Middle frontal gyrus (tissue), 1 donor: ENCODE data around the gene TNNI2.
"Not testable (repeated sequence)": the region's sequence is repeated elsewhere in the genome, so short reads cannot be mapped to it uniquely, and the experiment has no call there.

ENCODE experiments used
- DNase-seq: peaks from one replicate; pipeline ENCODE4 v3.0.0-alpha.2; 2015; ENCODE audit warnings: low spot score; ENCODE audit errors: extremely low spot score

The TNNI2 gene

GRCh38 chr11:1886551-1886950, 47.8 kb downstream of the TNNI2 start:
- DNase-seq, result not testable (repeated sequence)

GRCh38 chr11:1887451-1888346, 48.9 kb downstream of the TNNI2 start:
- no peak for DNase-seq

- DNase-seq, result no peak
Observed at GRCh38 chr11:1888347-1888753, 49.6 kb downstream of the TNNI2 start.

GRCh38 chr11:1888811-1889210, 50.0 kb downstream of the TNNI2 start:
- DNase-seq, result no peak

GRCh38 chr11:1889224-1889930, 50.6 kb downstream of the TNNI2 start:
- DNase-seq, result no peak

- no peak for DNase-seq
Observed at GRCh38 chr11:1889941-1890855, 51.4 kb downstream of the TNNI2 start.
